Activated T-helper 17 cell treated with anti-CD3 and anti-CD28 coated beads, Interleukin-2, amount 50 U/mL, for 72 hours (primary cell): ENCODE results near the gene SAG. TPM values are rescaled to one million over a fixed set of nuclear protein-coding genes. Genes with fewer than 3 reads are reported as not detected.

Source experiments
- ATAC-seq: fragments of 150-1000 bp; cut with Tn5 transposase; replicated peaks from 2 replicates; pipeline ENCODE4 v1.10.0; 2021; ENCODE audit warnings: mild to moderate bottlenecking, moderate library complexity
- H3K27ac Mint-ChIP-seq: one replicate; pipeline ENCODE4 v1.8.0; 2022; ENCODE audit warnings: mixed read lengths
- H3K27me3 Mint-ChIP-seq: one replicate; pipeline ENCODE4 v1.8.0; 2022; ENCODE audit warnings: mixed read lengths
- H3K36me3 Mint-ChIP-seq: one replicate; pipeline ENCODE4 v1.8.0; 2022; ENCODE audit warnings: low read depth, mild to moderate bottlenecking, mixed read lengths
- H3K4me1 Mint-ChIP-seq: one replicate; pipeline ENCODE4 v1.8.0; 2022; ENCODE audit warnings: mixed read lengths
- H3K4me3 Mint-ChIP-seq: one replicate; pipeline ENCODE4 v1.8.0; 2022; ENCODE audit warnings: mild to moderate bottlenecking, mixed read lengths
- H3K9me3 Mint-ChIP-seq: one replicate; pipeline ENCODE4 v1.8.0; 2022; ENCODE audit warnings: mixed read lengths
- total RNA-seq, 2 donors: library from RNA; stranded (reverse); gene quantifications; one replicate each; pipeline ENCODE4 v1.2.3, GENCODE V29; 2022

SAG gene
- total RNA-seq, 2 donors from 2014 or later, result 0.04 to 1.7 TPM

- Mint-ChIP-seq H3K27ac (peak overlapping the region; percentile 80), H3K4me1 (peaks cover 37% of the 10 kb centered on the region), H3K4me3 (peak overlapping the region; percentile 55), H3K36me3 (peaks cover 100% of the 10 kb centered on the region), H3K9me3 (no peaks in the 10 kb centered on the region), H3K27me3 (no peaks in the 10 kb centered on the region)
- peak; percentile 74 for ATAC-seq
Measured at GRCh38 chr2:233273120-233273519, 34.5 kb upstream of the SAG start.

GRCh38 chr2:233275223-233275622 is 32.4 kb upstream of the SAG start:
- ATAC-seq, result no peak
- H3K27ac Mint-ChIP-seq, result no peak overlapping the region
- H3K4me3 Mint-ChIP-seq, result no peak overlapping the region
- H3K4me1 Mint-ChIP-seq, result peaks cover 20% of the 10 kb centered on the region
- H3K36me3 Mint-ChIP-seq, result peaks cover 100% of the 10 kb centered on the region
- H3K9me3 Mint-ChIP-seq, result no peaks in the 10 kb centered on the region
- no peaks in the 10 kb centered on the region for H3K27me3 Mint-ChIP-seq

- no peaks in the 10 kb centered on the region for H3K27me3 Mint-ChIP-seq
- no peak for ATAC-seq
- H3K9me3 Mint-ChIP-seq, result no peaks in the 10 kb centered on the region
- H3K27ac Mint-ChIP-seq, result no peak overlapping the region
- H3K36me3 Mint-ChIP-seq, result peaks cover 100% of the 10 kb centered on the region
- no peak overlapping the region for H3K4me3 Mint-ChIP-seq
- no peaks in the 10 kb centered on the region for H3K4me1 Mint-ChIP-seq
Measured at GRCh38 chr2:233278921-233279320, 28.7 kb upstream of the SAG start.

- no peak overlapping the region for H3K27ac Mint-ChIP-seq
- no peak overlapping the region for H3K4me3 Mint-ChIP-seq
- H3K36me3 Mint-ChIP-seq, result peaks cover 100% of the 10 kb centered on the region
- ATAC-seq, result no peak
- no peaks in the 10 kb centered on the region for H3K4me1 Mint-ChIP-seq
- no peaks in the 10 kb centered on the region for H3K9me3 Mint-ChIP-seq
- H3K27me3 Mint-ChIP-seq, result no peaks in the 10 kb centered on the region
Measured at GRCh38 chr2:233280114-233280693, 27.4 kb upstream of the SAG start.

GRCh38 chr2:233281553-233281952 is 26.1 kb upstream of the SAG start:
- no peaks in the 10 kb centered on the region for H3K4me1 Mint-ChIP-seq
- peaks cover 100% of the 10 kb centered on the region for H3K36me3 Mint-ChIP-seq
- H3K27me3 Mint-ChIP-seq, result no peaks in the 10 kb centered on the region
- peak overlapping the region; percentile 9 for H3K27ac Mint-ChIP-seq
- no peaks in the 10 kb centered on the region for H3K9me3 Mint-ChIP-seq
- ATAC-seq, result no peak
- H3K4me3 Mint-ChIP-seq, result no peak overlapping the region

GRCh38 chr2:233281992-233282603 is 25.5 kb upstream of the SAG start:
- Mint-ChIP-seq H3K9me3 (no peaks in the 10 kb centered on the region), H3K36me3 (peaks cover 100% of the 10 kb centered on the region), H3K4me1 (no peaks in the 10 kb centered on the region), H3K27me3 (no peaks in the 10 kb centered on the region), H3K27ac (peak overlapping the region; percentile 9), H3K4me3 (no peak overlapping the region)
- no peak for ATAC-seq

- no peak overlapping the region for H3K4me3 Mint-ChIP-seq
- no peaks in the 10 kb centered on the region for H3K27me3 Mint-ChIP-seq
- no peak for ATAC-seq
- peak overlapping the region; percentile 42 for H3K27ac Mint-ChIP-seq
- peaks cover 98% of the 10 kb centered on the region for H3K36me3 Mint-ChIP-seq
- peaks cover 1% of the 10 kb centered on the region for H3K4me1 Mint-ChIP-seq
- no peaks in the 10 kb centered on the region for H3K9me3 Mint-ChIP-seq
Measured at GRCh38 chr2:233285921-233286320, 21.7 kb upstream of the SAG start.

GRCh38 chr2:233287871-233288270 is 19.7 kb upstream of the SAG start:
- H3K36me3 Mint-ChIP-seq, result peaks cover 98% of the 10 kb centered on the region
- no peak for ATAC-seq
- no peaks in the 10 kb centered on the region for H3K27me3 Mint-ChIP-seq
- H3K9me3 Mint-ChIP-seq, result no peaks in the 10 kb centered on the region
- no peak overlapping the region for H3K27ac Mint-ChIP-seq
- peaks cover 3% of the 10 kb centered on the region for H3K4me1 Mint-ChIP-seq
- H3K4me3 Mint-ChIP-seq, result no peak overlapping the region

GRCh38 chr2:233288663-233289062 is 19.0 kb upstream of the SAG start:
- peaks cover 3% of the 10 kb centered on the region for H3K4me1 Mint-ChIP-seq
- H3K9me3 Mint-ChIP-seq, result no peaks in the 10 kb centered on the region
- ATAC-seq, result no peak
- H3K27me3 Mint-ChIP-seq, result no peaks in the 10 kb centered on the region
- H3K36me3 Mint-ChIP-seq, result peaks cover 98% of the 10 kb centered on the region
- no peak overlapping the region for H3K4me3 Mint-ChIP-seq
- H3K27ac Mint-ChIP-seq, result no peak overlapping the region

- peak overlapping the region; percentile 66 for H3K27ac Mint-ChIP-seq
- no peak overlapping the region for H3K4me3 Mint-ChIP-seq
- ATAC-seq, result no peak
- peaks cover 98% of the 10 kb centered on the region for H3K36me3 Mint-ChIP-seq
- H3K27me3 Mint-ChIP-seq, result no peaks in the 10 kb centered on the region
- H3K9me3 Mint-ChIP-seq, result no peaks in the 10 kb centered on the region
- H3K4me1 Mint-ChIP-seq, result peaks cover 3% of the 10 kb centered on the region
Measured at GRCh38 chr2:233289648-233290047, 18.0 kb upstream of the SAG start.

GRCh38 chr2:233290051-233290845 is 17.4 kb upstream of the SAG start:
- H3K27ac Mint-ChIP-seq, result peak overlapping the region; percentile 66
- no peak overlapping the region for H3K4me3 Mint-ChIP-seq
- H3K4me1 Mint-ChIP-seq, result peaks cover 3% of the 10 kb centered on the region
- ATAC-seq, result no peak
- H3K9me3 Mint-ChIP-seq, result no peaks in the 10 kb centered on the region
- H3K36me3 Mint-ChIP-seq, result peaks cover 98% of the 10 kb centered on the region
- no peaks in the 10 kb centered on the region for H3K27me3 Mint-ChIP-seq

GRCh38 chr2:233295891-233296290 is 11.7 kb upstream of the SAG start:
- Mint-ChIP-seq H3K4me1 (peaks cover 8% of the 10 kb centered on the region), H3K9me3 (no peaks in the 10 kb centered on the region), H3K36me3 (peaks cover 56% of the 10 kb centered on the region), H3K4me3 (no peak overlapping the region), H3K27ac (no peak overlapping the region), H3K27me3 (no peaks in the 10 kb centered on the region)
- ATAC-seq, result no peak

GRCh38 chr2:233297076-233297475 is 10.5 kb upstream of the SAG start:
- Mint-ChIP-seq H3K9me3 (no peaks in the 10 kb centered on the region), H3K4me3 (no peak overlapping the region), H3K36me3 (peaks cover 44% of the 10 kb centered on the region), H3K27ac (no peak overlapping the region), H3K4me1 (peaks cover 5% of the 10 kb centered on the region), H3K27me3 (no peaks in the 10 kb centered on the region)
- no peak for ATAC-seq

- no peak overlapping the region for H3K4me3 Mint-ChIP-seq
- no peak for ATAC-seq
- peaks cover 11% of the 10 kb centered on the region for H3K36me3 Mint-ChIP-seq
- H3K27me3 Mint-ChIP-seq, result no peaks in the 10 kb centered on the region
- H3K9me3 Mint-ChIP-seq, result no peaks in the 10 kb centered on the region
- no peak overlapping the region for H3K27ac Mint-ChIP-seq
- peaks cover 5% of the 10 kb centered on the region for H3K4me1 Mint-ChIP-seq
Measured at GRCh38 chr2:233300401-233300800, 7.2 kb upstream of the SAG start.

- Mint-ChIP-seq H3K27me3 (no peaks in the 10 kb centered on the region), H3K27ac (no peak overlapping the region), H3K4me3 (no peak overlapping the region), H3K36me3 (peaks cover 2% of the 10 kb centered on the region), H3K4me1 (peaks cover 5% of the 10 kb centered on the region), H3K9me3 (no peaks in the 10 kb centered on the region)
- no peak for ATAC-seq
Measured at GRCh38 chr2:233301248-233301647, 6.4 kb upstream of the SAG start.
